ENCODE results near the gene ATP2C1. TPM values are rescaled to one million over a fixed set of nuclear protein-coding genes. Genes with fewer than 3 reads are reported as not detected.
"Not testable (repeated sequence)": the region's sequence is repeated elsewhere in the genome, so short reads cannot be mapped to it uniquely, and the experiment has no call there.

ATP2C1 gene
- total and polyA plus RNA-seq, 9 of the 15 experiments (the other 6 are each of a cell fraction or from before 2014, with no cell fraction given), result 10.0 to 53.5 (median 27.9) TPM

GRCh38 chr3:130857336-130858026 is 36.4 kb upstream of the ATP2C1 start:
- POLR2A ChIA-PET, result interaction anchor here (1.0 kb wide), 1 partner anchor 35 kb away, joined by 3 read pairs; no protein-coding TSS in a partner anchor
- no peak overlapping the region for H3K9ac ChIP-seq (ENCODE audit: insufficient read depth in 1 of 2, low read depth in 2 of 2, low read length in 2 of 2)
- CTCF ChIA-PET (ENCODE audit: low intra/inter-chr PET ratio), result no interaction called here
- in situ Hi-C loops (cut with MboI), result no loop called here
- no peak for TF ChIP-seq EP400 (IDR thresholded peaks at IDR 0.05)
- no peaks in the 10 kb centered on the region for H3K9me1 ChIP-seq (ENCODE audit: control insufficient read depth, insufficient read depth, low read length)
- no peak overlapping the region for H3K4me3 ChIP-seq
- FAIRE-seq (no peak), ATAC-seq (no peak), DNase-seq (ENCODE audit: extremely low read depth in 1 of 4, low spot score in 3 of 4) (no peak)
- no peak overlapping the region for H3K4me2 ChIP-seq (ENCODE audit: insufficient read depth, low read length)
- H2AFZ ChIP-seq (ENCODE audit: low read depth, low read length), result no peak overlapping the region; the same call in 1 of the 2 replicates
- intact Hi-C loops (cut with micrococcal nuclease), result loop anchor here (10.0 kb wide), 2 partner anchors 73 to 1413 kb away; partner anchors contain the start of gene IFT122
- no peaks in the 10 kb centered on the region for H4K20me1 ChIP-seq (replicated peaks; ENCODE audit: control insufficient read depth, insufficient read depth, low read length)
- WGBS (ENCODE audit: insufficient coverage, low coverage, missing lambda C conversion rate), result 34% methylated on average over 4 of the region's 4 CpGs
- H3K79me2 ChIP-seq (ENCODE audit: control insufficient read depth, insufficient read depth, low read length), result peaks cover 43% of the 10 kb centered on the region
- no peaks in the 10 kb centered on the region for H3K27me3 ChIP-seq (ENCODE audit: control insufficient read depth in 2 of 2, insufficient read depth in 2 of 2, low read length in 2 of 2)
- H3K27ac ChIP-seq (ENCODE audit: extremely low read depth, low read depth, low read length), result no peak overlapping the region
- H3K36me3 ChIP-seq (ENCODE audit: control insufficient read depth, insufficient read depth, low read length), result no peaks in the 10 kb centered on the region
- no peaks in the 10 kb centered on the region for H3K9me3 ChIP-seq (replicated peaks; ENCODE audit: control insufficient read depth, insufficient read depth, low read depth, low read length)
- no TSS peak for BruUV-seq (replicated peaks)
- H3K4me1 ChIP-seq (replicated peaks in 1 of 2; ENCODE audit: control insufficient read depth in 2 of 2, insufficient read depth in 2 of 2, low read length in 2 of 2), result peaks cover 0 to 7% of the 10 kb centered on the region in 2 experiments; a peak in 2 of 5 replicates

- H3K4me1 ChIP-seq (replicated peaks in 1 of 2; ENCODE audit: control insufficient read depth in 2 of 2, insufficient read depth in 2 of 2, low read length in 2 of 2); BruUV-seq (replicated peaks); DNase-seq (ENCODE audit: extremely low read depth in 1 of 4, low spot score in 3 of 4); H2AFZ ChIP-seq (ENCODE audit: low read depth, low read length); H3K9ac ChIP-seq (ENCODE audit: insufficient read depth in 1 of 2, low read depth in 2 of 2, low read length in 2 of 2); H3K36me3 ChIP-seq (ENCODE audit: control insufficient read depth, insufficient read depth, low read length); H3K79me2 ChIP-seq (ENCODE audit: control insufficient read depth, insufficient read depth, low read length); H3K4me3 ChIP-seq; H3K9me1 ChIP-seq (ENCODE audit: control insufficient read depth, insufficient read depth, low read length); H3K27me3 ChIP-seq (ENCODE audit: control insufficient read depth in 2 of 2, insufficient read depth in 2 of 2, low read length in 2 of 2); H3K9me3 ChIP-seq (replicated peaks; ENCODE audit: control insufficient read depth, insufficient read depth, low read depth, low read length); ATAC-seq; intact Hi-C loops (cut with micrococcal nuclease); in situ Hi-C loops (cut with MboI); H4K20me1 ChIP-seq (replicated peaks; ENCODE audit: control insufficient read depth, insufficient read depth, low read length); CTCF ChIA-PET (ENCODE audit: low intra/inter-chr PET ratio); H3K27ac ChIP-seq (ENCODE audit: extremely low read depth, low read depth, low read length); POLR2A ChIA-PET; H3K4me2 ChIP-seq (ENCODE audit: insufficient read depth, low read length); FAIRE-seq: not testable (repeated sequence)
- WGBS (ENCODE audit: insufficient coverage, low coverage, missing lambda C conversion rate), result 85% methylated on average over 4 of the region's 8 CpGs
Observed at GRCh38 chr3:130862130-130862529, 31.8 kb upstream of the ATP2C1 start.
